Prostate gland (tissue), 2 donors: ENCODE data around the gene CSNK1D. TPM values are rescaled to one million over a fixed set of nuclear protein-coding genes. Genes with fewer than 3 reads are reported as not detected.

Experiments used
- DNase-seq: peaks from one replicate; pipeline ENCODE4 v3.0.0-alpha.2; 2019; ENCODE audit warnings: low spot score
- H3K27ac ChIP-seq, 2 donors: fragments of 200-600 bp; sonication (generic); 2 replicates each; pipeline ENCODE4 v1.5.1; 2017 to 2019
- H3K27me3 ChIP-seq: fragments of 200-600 bp; sonication (generic); replicated peaks from 2 replicates; pipeline ENCODE4 v1.5.1; 2019; ENCODE audit not compliant: insufficient read depth
- H3K36me3 ChIP-seq, 2 donors: fragments of 200-600 bp; sonication (generic); 1 replicate in 1 of 2; 2 replicates in 1 of 2; pipeline versions ENCODE4 v1.5.1 to v1.8.1; 2017 to 2019
- H3K4me1 ChIP-seq: fragments of 200-600 bp; sonication (generic); replicated peaks from 2 replicates; pipeline ENCODE4 v1.5.1; 2019
- H3K4me3 ChIP-seq, 2 donors: fragments of 200-600 bp; sonication (generic); 2 replicates each; pipeline ENCODE4 v1.5.1; 2017 to 2019
- H3K9me3 ChIP-seq: fragments of 200-600 bp; sonication (generic); 2 replicates; pipeline ENCODE4 v1.5.1; 2017
- CTCF ChIP-seq, 4 experiments: fragments of 200-600 bp in 2 of 4; fragments of 450-650 bp in 2 of 4; sonication (generic) in 2 of 4; IDR thresholded peaks; 1 replicate in 3 of 4; 2 replicates in 1 of 4; pipeline ENCODE4 v1.5.1; 2016 to 2019; ENCODE audit warnings: antibody characterized with exemption in 4 of 4, mild to moderate bottlenecking in 2 of 4, moderate library complexity in 2 of 4
- POLR2A ChIP-seq: fragments of 450-650 bp; IDR thresholded peaks from one replicate; pipeline ENCODE4 v1.6.1; 2016; ENCODE audit warnings: antibody characterized with exemption, mild to moderate bottlenecking
- POLR2AphosphoS5 ChIP-seq: sonication (generic); formaldehyde crosslinking; IDR thresholded peaks from one replicate; pipeline ENCODE4 v1.6.1; 2017; ENCODE audit warnings: antibody characterized with exemption
- WGBS: methylation state at CpG from one replicate; pipeline ENCODE4 v1.1.5; 2018; 5-methylcytosine and 5-hydroxymethylcytosine counted together
- intact Hi-C: fragments of 100-400 bp; cut with DNase I; formaldehyde crosslinking; loops from one replicate; pipeline ENCODE4 v1.14.2; 2022
- total RNA-seq, 2 donors: library from RNA; depleted of rRNA; stranded (reverse); fragments of >200 nt; gene quantifications; one replicate each; pipeline ENCODE4 v1.1.0, GENCODE V29; 2016

Gene CSNK1D
- total RNA-seq, 2 donors from 2014 or later = 80.3 to 155 TPM

GRCh38 chr17:82217120-82217529 is 56.4 kb downstream of the CSNK1D start:
- Histone ChIP-seq H3K36me3 (no peaks in the 10 kb centered on the region), H3K4me3 (no peak overlapping the region), H3K9me3 (no peaks in the 10 kb centered on the region), H3K27ac (peak overlapping the region; percentile 1 to 33), H3K27me3 (no peaks in the 10 kb centered on the region), H3K4me1 (peaks cover 4% of the 10 kb centered on the region)
- TF ChIP-seq POLR2AphosphoS5 (no peak), POLR2A (no peak), CTCF (IDR thresholded peaks at IDR 0.05) (no peak)
- intact Hi-C loops = no loop called here
- 79% methylated on average over 12 of the region's 12 CpGs for WGBS
- no peak for DNase-seq

- Histone ChIP-seq H3K9me3 (no peaks in the 10 kb centered on the region), H3K36me3 (no peaks in the 10 kb centered on the region), H3K4me1 (peaks cover 8% of the 10 kb centered on the region), H3K4me3 (no peak overlapping the region), H3K27ac (peak overlapping the region; percentile 1 to 33), H3K27me3 (no peaks in the 10 kb centered on the region)
- TF ChIP-seq POLR2A = peak; percentile 63
- TF ChIP-seq CTCF (IDR thresholded peaks at IDR 0.05) = no peak
- TF ChIP-seq POLR2AphosphoS5 = peak; percentile 40
- WGBS = 46% methylated on average over 15 of the region's 17 CpGs
- intact Hi-C loops = no loop called here
- DNase-seq = peak; percentile 63
Measured at GRCh38 chr17:82216301-82217119, 57.0 kb downstream of the CSNK1D start.

GRCh38 chr17:82215972-82216300 is 57.6 kb downstream of the CSNK1D start:
- DNase-seq = no peak
- intact Hi-C loops = no loop called here
- H3K4me1 ChIP-seq = peaks cover 9% of the 10 kb centered on the region
- no peaks in the 10 kb centered on the region for H3K27me3 ChIP-seq
- no peaks in the 10 kb centered on the region for H3K36me3 ChIP-seq
- no peak overlapping the region for H3K4me3 ChIP-seq
- 85% methylated on average over 12 of the region's 12 CpGs for WGBS
- H3K9me3 ChIP-seq = no peaks in the 10 kb centered on the region
- TF ChIP-seq POLR2AphosphoS5 (no peak), CTCF (IDR thresholded peaks at IDR 0.05) (no peak), POLR2A (no peak)
- H3K27ac ChIP-seq = peak overlapping the region; percentile 1 to 33

- peaks cover 9% of the 10 kb centered on the region for H3K4me1 ChIP-seq
- no peaks in the 10 kb centered on the region for H3K9me3 ChIP-seq
- no peak for TF ChIP-seq CTCF (IDR thresholded peaks at IDR 0.05)
- TF ChIP-seq POLR2AphosphoS5 = no peak
- no peak overlapping the region for H3K27ac ChIP-seq
- no peaks in the 10 kb centered on the region for H3K27me3 ChIP-seq
- no peak overlapping the region for H3K4me3 ChIP-seq
- intact Hi-C loops = no loop called here
- no peaks in the 10 kb centered on the region for H3K36me3 ChIP-seq
- no peak for DNase-seq
- 77% methylated on average over 23 of the region's 25 CpGs for WGBS
Measured at GRCh38 chr17:82215095-82215971, 58.2 kb downstream of the CSNK1D start.
